ENCODE results near the gene MACROD1. TPM values are rescaled to one million over a fixed set of nuclear protein-coding genes. Genes with fewer than 3 reads are reported as not detected.

The MACROD1 gene
- total RNA-seq, 6 experiments from 2014 or later = 11.8 to 17.0 (median 13.1) TPM

DNA sequence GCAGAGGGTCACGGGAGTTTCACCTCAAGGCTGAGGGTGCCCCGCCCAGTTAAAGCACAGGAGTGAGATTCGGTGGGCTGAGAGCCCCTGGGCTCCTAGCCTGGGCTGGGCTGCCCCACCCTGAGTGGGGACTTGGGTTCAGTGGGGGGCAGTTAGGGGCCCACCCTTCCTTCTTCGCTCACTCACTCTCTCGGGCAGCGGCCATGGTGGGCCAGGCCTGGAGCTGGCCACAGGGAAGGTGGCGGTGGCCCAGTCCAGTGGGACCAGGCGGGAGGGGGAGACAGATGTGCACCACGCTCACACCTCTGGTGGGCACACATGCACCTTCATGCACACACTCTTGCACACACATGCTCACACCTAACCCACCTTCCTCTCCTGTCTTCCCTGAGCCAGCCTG, 124.1 kb downstream of the MACROD1 start:
- Mint-ChIP-seq H3K4me3 (no peak overlapping the region), H3K27me3 (ENCODE audit: insufficient read depth) (peaks cover 13% of the 10 kb centered on the region), H3K9me3 (no peaks in the 10 kb centered on the region), H3K36me3 (ENCODE audit: low read depth) (no peaks in the 10 kb centered on the region), H3K4me1 (ENCODE audit: low read depth) (no peaks in the 10 kb centered on the region), H3K27ac (no peak overlapping the region)
- DNase-seq = no peak
- TF ChIP-seq, protein P1, sequence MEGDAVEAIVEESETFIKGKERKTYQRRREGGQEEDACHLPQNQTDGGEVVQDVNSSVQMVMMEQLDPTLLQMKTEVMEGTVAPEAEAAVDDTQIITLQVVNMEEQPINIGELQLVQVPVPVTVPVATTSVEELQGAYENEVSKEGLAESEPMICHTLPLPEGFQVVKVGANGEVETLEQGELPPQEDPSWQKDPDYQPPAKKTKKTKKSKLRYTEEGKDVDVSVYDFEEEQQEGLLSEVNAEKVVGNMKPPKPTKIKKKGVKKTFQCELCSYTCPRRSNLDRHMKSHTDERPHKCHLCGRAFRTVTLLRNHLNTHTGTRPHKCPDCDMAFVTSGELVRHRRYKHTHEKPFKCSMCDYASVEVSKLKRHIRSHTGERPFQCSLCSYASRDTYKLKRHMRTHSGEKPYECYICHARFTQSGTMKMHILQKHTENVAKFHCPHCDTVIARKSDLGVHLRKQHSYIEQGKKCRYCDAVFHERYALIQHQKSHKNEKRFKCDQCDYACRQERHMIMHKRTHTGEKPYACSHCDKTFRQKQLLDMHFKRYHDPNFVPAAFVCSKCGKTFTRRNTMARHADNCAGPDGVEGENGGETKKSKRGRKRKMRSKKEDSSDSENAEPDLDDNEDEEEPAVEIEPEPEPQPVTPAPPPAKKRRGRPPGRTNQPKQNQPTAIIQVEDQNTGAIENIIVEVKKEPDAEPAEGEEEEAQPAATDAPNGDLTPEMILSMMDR (IDR thresholded peaks at IDR 0.05) = no peak

DNA sequence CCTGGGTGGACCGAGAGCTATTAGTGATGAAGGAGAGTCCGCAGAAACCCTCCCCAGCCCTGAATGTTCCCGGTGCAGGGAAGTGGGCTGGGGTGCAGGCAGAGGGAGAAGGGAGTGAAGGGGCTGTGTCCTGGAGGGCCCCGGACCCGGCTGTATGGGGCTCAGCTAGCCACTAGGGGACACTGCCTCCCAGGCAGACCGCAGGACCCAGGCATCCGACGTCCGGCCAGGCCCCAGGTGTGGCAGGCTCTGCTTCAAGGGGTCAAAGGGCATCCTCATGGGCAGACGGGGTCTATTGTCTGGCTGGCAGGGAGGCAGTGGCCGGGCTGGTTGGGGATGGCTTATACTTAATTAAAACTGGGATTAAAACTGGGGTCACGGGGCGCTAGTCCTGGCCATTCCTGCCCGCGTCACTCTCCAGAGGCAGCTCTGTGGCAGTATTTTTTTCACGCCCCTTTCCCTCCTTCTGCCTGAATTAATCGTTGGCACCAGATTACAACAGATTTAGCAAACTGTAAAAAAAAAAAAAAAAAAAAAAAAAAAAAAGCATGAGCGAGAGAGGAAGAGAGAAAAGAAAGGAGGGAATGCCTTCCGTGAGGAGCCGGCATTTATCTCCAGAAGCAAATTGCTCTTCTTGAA, 125.1 kb downstream of the MACROD1 start:
- Mint-ChIP-seq H3K4me1 (ENCODE audit: low read depth) (no peaks in the 10 kb centered on the region), H3K4me3 (no peak overlapping the region), H3K27ac (no peak overlapping the region), H3K36me3 (ENCODE audit: low read depth) (no peaks in the 10 kb centered on the region), H3K27me3 (ENCODE audit: insufficient read depth) (peaks cover 12% of the 10 kb centered on the region), H3K9me3 (no peaks in the 10 kb centered on the region)
- no peak for DNase-seq
- TF ChIP-seq, protein P1 (IDR thresholded peaks at IDR 0.05) = peak; percentile 68

DNA sequence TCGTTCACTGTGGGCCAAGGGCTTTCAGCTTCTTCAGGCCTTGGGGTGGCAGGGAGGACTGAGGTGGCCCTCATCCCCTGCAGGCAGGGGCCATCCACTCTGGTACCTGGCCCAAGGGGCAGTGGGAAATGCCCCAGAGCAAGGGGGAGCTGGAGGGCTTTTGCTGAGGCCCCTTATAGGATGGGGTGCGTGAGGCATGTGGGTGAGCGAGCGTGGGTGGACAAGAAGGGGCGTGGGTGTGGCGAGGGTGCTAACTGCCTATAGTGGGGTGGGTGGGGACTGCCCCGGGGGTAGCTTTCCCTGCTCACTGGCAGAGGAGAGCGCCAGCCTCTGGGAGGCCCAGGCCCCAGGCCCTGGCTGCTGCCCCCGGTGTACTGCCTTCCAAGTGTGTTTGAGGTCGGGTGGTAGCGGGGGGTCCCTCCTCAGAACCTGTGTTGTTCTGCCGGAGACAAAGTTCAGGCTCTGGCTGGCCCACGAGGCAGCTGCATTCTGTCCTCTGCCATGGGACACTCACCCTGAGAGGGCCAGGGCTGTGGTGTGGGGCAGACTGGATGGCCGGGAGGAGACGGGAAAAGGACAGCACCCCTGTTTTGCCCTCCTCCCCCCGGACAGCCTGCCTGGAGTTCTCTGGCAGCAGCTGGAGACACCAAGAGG, 126.8 kb downstream of the MACROD1 start:
- H3K27me3 Mint-ChIP-seq (ENCODE audit: insufficient read depth) = peaks cover 15% of the 10 kb centered on the region
- TF ChIP-seq, protein P1 (IDR thresholded peaks at IDR 0.05) = no peak
- no peaks in the 10 kb centered on the region for H3K9me3 Mint-ChIP-seq
- no peak for DNase-seq
- H3K27ac Mint-ChIP-seq = no peak overlapping the region
- H3K4me1 Mint-ChIP-seq (ENCODE audit: low read depth) = no peaks in the 10 kb centered on the region
- no peak overlapping the region for H3K4me3 Mint-ChIP-seq
- no peaks in the 10 kb centered on the region for H3K36me3 Mint-ChIP-seq (ENCODE audit: low read depth)

DNA sequence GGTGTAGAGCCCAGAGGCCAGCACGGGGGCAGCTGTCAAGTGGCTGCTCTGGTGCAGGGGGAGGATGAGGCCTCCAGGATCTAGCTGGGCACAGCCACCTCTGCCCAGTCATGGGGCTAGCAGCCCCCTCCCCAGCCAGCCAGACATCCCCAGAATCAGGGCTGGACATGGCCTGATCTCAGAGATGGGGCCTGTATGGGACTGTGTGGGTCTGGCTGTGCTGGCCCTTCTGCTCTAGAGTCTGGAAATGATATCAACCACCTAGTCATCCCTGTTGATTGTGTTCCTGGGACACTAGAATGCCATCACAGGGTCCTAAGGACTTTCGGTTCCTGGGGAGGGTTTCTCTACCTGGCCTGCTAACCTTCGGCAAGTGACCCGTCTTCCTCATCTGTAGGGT, 127.4 kb downstream of the MACROD1 start:
- Mint-ChIP-seq H3K36me3 (ENCODE audit: low read depth) (no peaks in the 10 kb centered on the region), H3K4me1 (ENCODE audit: low read depth) (no peaks in the 10 kb centered on the region), H3K27me3 (ENCODE audit: insufficient read depth) (peaks cover 15% of the 10 kb centered on the region), H3K9me3 (no peaks in the 10 kb centered on the region), H3K4me3 (no peak overlapping the region), H3K27ac (no peak overlapping the region)
- TF ChIP-seq, protein P1 (IDR thresholded peaks at IDR 0.05) = no peak
- no peak for DNase-seq

DNA sequence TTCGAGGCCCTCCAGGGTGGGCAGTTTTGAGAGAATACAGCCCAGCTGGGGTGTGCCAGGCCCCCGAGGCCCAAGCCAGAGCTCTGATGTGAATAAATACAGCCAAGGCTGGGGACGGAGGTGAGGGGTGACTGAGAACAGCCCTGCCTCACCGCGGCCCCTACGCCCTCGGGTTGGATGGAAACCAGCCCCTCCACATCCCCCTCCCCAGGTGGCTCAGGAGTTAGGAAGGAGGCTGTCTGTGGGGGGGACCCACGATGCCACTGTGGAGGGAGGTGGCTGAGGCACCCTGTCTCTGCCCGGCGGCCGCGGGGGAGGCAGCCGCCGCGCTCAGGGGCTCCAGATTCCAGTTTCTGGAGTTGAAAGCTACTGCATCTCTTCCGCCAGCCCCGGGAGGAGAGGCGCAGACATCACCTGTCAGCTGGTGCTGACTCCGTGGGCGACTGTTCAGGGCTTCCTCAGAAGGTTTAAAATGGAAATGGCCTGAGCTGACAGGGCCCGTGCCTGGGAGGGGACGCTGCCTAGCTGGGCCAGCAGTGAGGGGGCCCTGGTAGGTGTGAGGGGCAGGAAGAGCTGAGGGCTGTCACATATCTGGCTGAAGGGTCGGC, 128.8 kb downstream of the MACROD1 start:
- no peak overlapping the region for H3K27ac Mint-ChIP-seq
- H3K36me3 Mint-ChIP-seq (ENCODE audit: low read depth) = no peaks in the 10 kb centered on the region
- H3K27me3 Mint-ChIP-seq (ENCODE audit: insufficient read depth) = peaks cover 13% of the 10 kb centered on the region
- H3K4me3 Mint-ChIP-seq = no peak overlapping the region
- TF ChIP-seq, protein P1 (IDR thresholded peaks at IDR 0.05) = no peak
- DNase-seq = no peak
- H3K4me1 Mint-ChIP-seq (ENCODE audit: low read depth) = peaks cover 2% of the 10 kb centered on the region; the same call in 1 of the 2 replicates
- H3K9me3 Mint-ChIP-seq = no peaks in the 10 kb centered on the region
